ENCODE measurements around the gene REG1A.

The REG1A gene

DNA sequence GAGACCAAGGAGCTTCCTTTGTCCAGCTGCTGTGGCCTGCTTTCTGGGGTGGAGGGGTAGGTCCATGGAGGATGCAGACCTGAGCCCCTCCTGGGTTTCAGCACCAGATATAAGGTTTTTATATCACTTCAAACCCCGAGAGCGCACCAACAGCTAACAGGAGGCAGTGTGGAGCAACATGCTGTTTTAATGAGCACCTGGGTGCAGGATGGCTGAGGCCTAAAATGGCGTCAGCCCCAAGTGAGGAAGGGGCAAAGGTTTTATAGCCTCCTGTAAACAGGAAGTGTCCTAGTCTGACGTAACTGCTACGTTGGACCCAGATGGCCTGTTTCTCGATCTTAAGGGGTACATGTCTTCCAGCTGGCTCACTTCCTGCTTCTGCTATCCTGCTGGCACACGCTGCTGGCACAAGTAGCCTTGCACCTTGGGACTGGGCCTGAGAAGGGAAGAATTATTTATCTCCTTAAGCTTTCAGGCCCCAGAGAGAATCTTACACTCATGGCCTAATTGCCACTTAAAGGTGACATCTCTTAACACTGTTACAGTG, 21.1 kb upstream of the REG1A start:
- no peaks in the 10 kb centered on the region for H3K27me3 ChIP-seq
- no peaks in the 10 kb centered on the region for H3K36me3 ChIP-seq
- no peaks in the 10 kb centered on the region for H3K4me1 ChIP-seq (ENCODE audit: control insufficient read depth in 1 of 2, insufficient read depth in 1 of 2, low read depth in 1 of 2, low read length in 1 of 2)
- H3K27ac ChIP-seq, result no peak overlapping the region
- no peak overlapping the region for H3K4me3 ChIP-seq (ENCODE audit: low read depth in 1 of 2, low read length in 1 of 2)
- H3K9me3 ChIP-seq, result no peaks in the 10 kb centered on the region
- TF ChIP-seq, protein P1, sequence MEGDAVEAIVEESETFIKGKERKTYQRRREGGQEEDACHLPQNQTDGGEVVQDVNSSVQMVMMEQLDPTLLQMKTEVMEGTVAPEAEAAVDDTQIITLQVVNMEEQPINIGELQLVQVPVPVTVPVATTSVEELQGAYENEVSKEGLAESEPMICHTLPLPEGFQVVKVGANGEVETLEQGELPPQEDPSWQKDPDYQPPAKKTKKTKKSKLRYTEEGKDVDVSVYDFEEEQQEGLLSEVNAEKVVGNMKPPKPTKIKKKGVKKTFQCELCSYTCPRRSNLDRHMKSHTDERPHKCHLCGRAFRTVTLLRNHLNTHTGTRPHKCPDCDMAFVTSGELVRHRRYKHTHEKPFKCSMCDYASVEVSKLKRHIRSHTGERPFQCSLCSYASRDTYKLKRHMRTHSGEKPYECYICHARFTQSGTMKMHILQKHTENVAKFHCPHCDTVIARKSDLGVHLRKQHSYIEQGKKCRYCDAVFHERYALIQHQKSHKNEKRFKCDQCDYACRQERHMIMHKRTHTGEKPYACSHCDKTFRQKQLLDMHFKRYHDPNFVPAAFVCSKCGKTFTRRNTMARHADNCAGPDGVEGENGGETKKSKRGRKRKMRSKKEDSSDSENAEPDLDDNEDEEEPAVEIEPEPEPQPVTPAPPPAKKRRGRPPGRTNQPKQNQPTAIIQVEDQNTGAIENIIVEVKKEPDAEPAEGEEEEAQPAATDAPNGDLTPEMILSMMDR (IDR thresholded peaks at IDR 0.05), result no peak

DNA sequence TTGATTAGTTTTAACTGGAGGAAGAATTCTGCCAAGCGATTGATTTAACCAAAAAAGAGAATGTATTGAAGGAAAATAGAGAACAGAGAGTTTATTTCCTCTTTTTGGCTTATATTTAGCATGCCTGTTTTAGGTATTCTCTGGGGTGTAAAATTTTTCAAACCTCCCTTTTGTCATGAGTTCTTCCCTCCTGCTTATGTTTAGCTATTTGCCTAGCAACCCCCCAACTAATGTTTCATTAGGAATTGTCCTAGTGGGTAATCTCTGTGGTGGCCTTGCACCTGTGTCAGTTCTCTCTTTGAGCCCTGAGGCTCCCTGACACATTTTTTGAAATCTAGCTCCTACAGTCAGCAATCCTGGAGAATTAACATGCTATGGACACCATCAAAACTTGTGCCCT, 20.0 kb upstream of the REG1A start:
- Histone ChIP-seq H3K27ac (no peak overlapping the region), H3K9me3 (no peaks in the 10 kb centered on the region), H3K4me3 (ENCODE audit: low read depth in 1 of 2, low read length in 1 of 2) (no peak overlapping the region), H3K4me1 (ENCODE audit: control insufficient read depth in 1 of 2, insufficient read depth in 1 of 2, low read depth in 1 of 2, low read length in 1 of 2) (no peaks in the 10 kb centered on the region), H3K36me3 (no peaks in the 10 kb centered on the region), H3K27me3 (no peaks in the 10 kb centered on the region)
- TF ChIP-seq, protein P1 (IDR thresholded peaks at IDR 0.05), result no peak

DNA sequence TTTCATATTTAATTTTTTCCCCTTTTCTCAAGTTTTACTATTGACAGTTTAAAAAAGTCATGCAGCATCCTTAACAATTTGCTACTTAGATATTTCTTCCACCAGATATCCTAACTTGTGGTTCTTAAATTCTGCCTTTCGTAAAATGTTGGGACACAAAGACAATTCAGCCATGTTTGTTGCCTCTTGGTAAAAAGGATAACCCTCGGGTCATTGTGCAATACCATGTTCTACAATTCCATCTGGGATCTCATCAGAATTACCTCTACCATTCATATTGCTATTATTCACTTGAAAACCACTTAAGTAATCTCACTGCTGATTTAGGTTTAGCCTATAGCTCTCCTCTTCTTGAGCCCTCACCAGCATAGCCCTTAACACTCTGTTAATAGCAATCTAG, 19.3 kb upstream of the REG1A start:
- Histone ChIP-seq H3K27ac (no peak overlapping the region), H3K9me3 (no peaks in the 10 kb centered on the region), H3K4me3 (ENCODE audit: low read depth in 1 of 2, low read length in 1 of 2) (no peak overlapping the region), H3K27me3 (no peaks in the 10 kb centered on the region), H3K4me1 (ENCODE audit: control insufficient read depth in 1 of 2, insufficient read depth in 1 of 2, low read depth in 1 of 2, low read length in 1 of 2) (no peaks in the 10 kb centered on the region), H3K36me3 (no peaks in the 10 kb centered on the region)
- TF ChIP-seq, protein P1 (IDR thresholded peaks at IDR 0.05), result no peak

DNA sequence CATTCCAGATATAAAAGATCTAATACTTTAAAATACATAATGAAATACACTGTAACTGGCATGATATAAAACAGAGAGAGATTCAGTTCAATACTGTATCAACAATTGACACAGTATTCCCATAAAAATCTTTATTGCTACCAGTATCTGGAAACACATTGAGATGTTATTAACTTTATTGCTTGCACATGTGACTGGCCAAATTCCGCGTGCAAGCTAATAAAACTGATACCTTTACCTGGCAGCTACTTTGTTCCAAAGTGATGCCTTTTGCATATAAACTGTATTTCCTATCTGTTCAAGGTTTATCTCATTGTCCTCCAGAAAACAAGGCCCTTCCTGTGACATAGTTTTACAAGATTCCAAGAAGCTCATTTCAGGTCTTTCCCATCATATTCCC, 17.1 kb upstream of the REG1A start:
- H3K36me3 ChIP-seq, result no peaks in the 10 kb centered on the region
- H3K9me3 ChIP-seq, result no peaks in the 10 kb centered on the region
- no peaks in the 10 kb centered on the region for H3K4me1 ChIP-seq (ENCODE audit: control insufficient read depth in 1 of 2, insufficient read depth in 1 of 2, low read depth in 1 of 2, low read length in 1 of 2)
- no peak overlapping the region for H3K4me3 ChIP-seq (ENCODE audit: low read depth in 1 of 2, low read length in 1 of 2)
- TF ChIP-seq, protein P1 (IDR thresholded peaks at IDR 0.05), result no peak
- no peaks in the 10 kb centered on the region for H3K27me3 ChIP-seq
- no peak overlapping the region for H3K27ac ChIP-seq

DNA sequence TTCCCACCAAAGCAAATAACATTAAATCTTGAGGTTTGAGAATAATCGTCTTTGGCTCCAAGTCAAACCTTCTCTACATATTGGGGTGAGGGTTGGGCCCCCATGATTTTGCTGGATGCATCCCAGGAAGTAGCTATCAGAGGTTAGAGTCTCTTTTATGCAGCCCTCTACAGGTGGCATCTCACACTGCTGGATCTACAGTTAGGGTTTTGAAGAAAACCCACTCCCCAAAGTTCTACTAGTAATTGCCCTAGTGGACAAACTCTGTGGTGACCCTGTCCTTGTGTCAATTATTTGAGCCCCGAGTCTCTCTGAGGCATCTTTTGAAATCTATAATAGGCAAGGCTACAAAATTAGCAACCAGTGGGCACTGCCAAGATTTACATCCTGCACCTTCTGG, 15.0 kb upstream of the REG1A start:
- Histone ChIP-seq H3K4me1 (ENCODE audit: control insufficient read depth in 1 of 2, insufficient read depth in 1 of 2, low read depth in 1 of 2, low read length in 1 of 2) (no peaks in the 10 kb centered on the region), H3K36me3 (no peaks in the 10 kb centered on the region), H3K27me3 (no peaks in the 10 kb centered on the region), H3K4me3 (ENCODE audit: low read depth in 1 of 2, low read length in 1 of 2) (no peak overlapping the region), H3K9me3 (no peaks in the 10 kb centered on the region), H3K27ac (no peak overlapping the region)
- TF ChIP-seq, protein P1 (IDR thresholded peaks at IDR 0.05), result no peak

DNA sequence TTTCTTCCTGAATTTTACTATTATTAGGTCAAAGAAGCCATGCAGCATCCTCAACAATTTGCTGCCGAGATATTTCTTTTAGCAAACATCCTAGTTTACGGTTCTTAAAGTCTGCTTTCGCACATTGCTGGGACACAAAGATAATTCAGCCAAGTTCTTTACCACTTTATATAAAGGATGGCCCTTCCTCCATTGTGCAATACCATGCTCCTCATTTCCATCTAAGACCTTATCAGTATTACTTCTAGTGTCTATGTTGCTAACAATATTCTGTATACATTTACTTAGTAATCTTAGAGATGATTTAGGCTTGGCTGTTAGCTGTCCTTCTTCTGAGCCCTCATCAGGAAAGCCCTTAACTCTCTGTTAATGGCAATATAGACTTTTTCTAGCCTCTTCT, 8.0 kb upstream of the REG1A start:
- H3K9me3 ChIP-seq, result no peaks in the 10 kb centered on the region
- H3K27me3 ChIP-seq, result no peaks in the 10 kb centered on the region
- TF ChIP-seq, protein P1 (IDR thresholded peaks at IDR 0.05), result no peak
- H3K36me3 ChIP-seq, result no peaks in the 10 kb centered on the region
- no peak overlapping the region for H3K27ac ChIP-seq
- no peaks in the 10 kb centered on the region for H3K4me1 ChIP-seq (ENCODE audit: control insufficient read depth in 1 of 2, insufficient read depth in 1 of 2, low read depth in 1 of 2, low read length in 1 of 2)
- no peak overlapping the region for H3K4me3 ChIP-seq (ENCODE audit: low read depth in 1 of 2, low read length in 1 of 2)
